GM23338 (cell line): ENCODE measurements around the gene PHF1. TPM values are rescaled to one million over a fixed set of nuclear protein-coding genes. Genes with fewer than 3 reads are reported as not detected.

ENCODE experiments used
- ATAC-seq: fragments of 200-7000 bp; cut with Tn5 transposase; 3 replicates; pipeline ENCODE4 v1.9.1; 2020
- DNase-seq: peaks from one replicate; pipeline ENCODE4 v3.0.0-alpha.2; 2015; ENCODE audit warnings: low spot score
- H2AFZ ChIP-seq: fragments of 200-600 bp; sonication (generic); 2 replicates; pipeline ENCODE4 v1.8.0; 2016; ENCODE audit warnings: antibody characterized with exemption, mild to moderate bottlenecking, moderate library complexity
- H3F3A ChIP-seq: fragments of 200-600 bp; sonication (generic); replicated peaks from 2 replicates; pipeline ENCODE4 v1.8.0; 2017; ENCODE audit warnings: antibody characterized with exemption, mixed run types, low read depth
- H3K27ac ChIP-seq: fragments of 200-600 bp; sonication (generic); 2 replicates; pipeline ENCODE4 v1.6.1; 2016; ENCODE audit warnings: low read depth
- H3K27me3 ChIP-seq: fragments of 200-600 bp; sonication (generic); 2 replicates; pipeline ENCODE4 v1.8.0; 2016; ENCODE audit warnings: mild to moderate bottlenecking, mixed run types, moderate library complexity; ENCODE audit not compliant: insufficient read depth
- H3K36me3 ChIP-seq: fragments of 200-600 bp; sonication (generic); 2 replicates; pipeline ENCODE4 v1.8.0; 2016; ENCODE audit warnings: mild to moderate bottlenecking; ENCODE audit not compliant: insufficient read depth
- H3K4me1 ChIP-seq: fragments of 200-600 bp; sonication (generic); 2 replicates; pipeline ENCODE4 v1.8.0; 2016; ENCODE audit warnings: mild to moderate bottlenecking, moderate library complexity; ENCODE audit not compliant: insufficient read depth
- H3K4me2 ChIP-seq: fragments of 200-600 bp; sonication (generic); 2 replicates; pipeline ENCODE4 v1.7.1; 2017; ENCODE audit warnings: mixed run types
- H3K4me3 ChIP-seq: fragments of 200-600 bp; sonication (generic); 2 replicates; pipeline ENCODE4 v1.6.1; 2016; ENCODE audit warnings: mixed run types
- H3K79me2 ChIP-seq: fragments of 200-600 bp; sonication (generic); replicated peaks from 2 replicates; pipeline ENCODE4 v1.8.0; 2017; ENCODE audit warnings: mild to moderate bottlenecking; ENCODE audit not compliant: insufficient read depth
- H3K9me2 ChIP-seq: fragments of 200-600 bp; sonication (generic); 2 replicates; pipeline ENCODE4 v1.8.0; 2017; ENCODE audit not compliant: insufficient read depth
- H4K20me1 ChIP-seq: fragments of 200-600 bp; sonication (generic); replicated peaks from 2 replicates; pipeline ENCODE4 v1.8.0; 2017; ENCODE audit warnings: mild to moderate bottlenecking; ENCODE audit not compliant: insufficient read depth
- H3K27ac Mint-ChIP-seq: 2 replicates; pipeline ENCODE4 v1.8.0; 2020; ENCODE audit warnings: inconsistent platforms, mild to moderate bottlenecking, moderate library complexity, mixed read lengths
- H3K27me3 Mint-ChIP-seq: 3 replicates; pipeline ENCODE4 v1.8.0; 2022; ENCODE audit warnings: low read depth, mild to moderate bottlenecking, moderate library complexity, mixed read lengths, inconsistent platforms; ENCODE audit not compliant: insufficient read depth, poor library complexity
- H3K36me3 Mint-ChIP-seq: 3 replicates; pipeline ENCODE4 v1.8.0; 2021; ENCODE audit warnings: low read depth, mild to moderate bottlenecking, inconsistent platforms, moderate library complexity, mixed read lengths
- H3K4me1 Mint-ChIP-seq: 3 replicates; pipeline ENCODE4 v1.8.0; 2020; ENCODE audit warnings: mild to moderate bottlenecking, inconsistent platforms, mixed read lengths
- H3K4me3 Mint-ChIP-seq: 3 replicates; pipeline ENCODE4 v1.8.0; 2021; ENCODE audit warnings: moderate library complexity, mild to moderate bottlenecking, inconsistent platforms, mixed read lengths
- H3K9me3 Mint-ChIP-seq: 3 replicates; pipeline ENCODE4 v1.8.0; 2020; ENCODE audit warnings: moderate library complexity, mild to moderate bottlenecking, inconsistent platforms, mixed read lengths
- NANOG ChIP-seq: IDR thresholded peaks from 2 replicates; pipeline ENCODE4 v1.6.1; 2016; ENCODE audit warnings: antibody characterized with exemption, borderline replicate concordance
- POLR2AphosphoS5 ChIP-seq: IDR thresholded peaks from 2 replicates; pipeline ENCODE4 v1.6.1; 2016; ENCODE audit warnings: antibody characterized with exemption, low read depth
- ZNF114 ChIP-seq: fragments of 250-450 bp; sonication (Bioruptor Pico); IDR thresholded peaks from 2 replicates; pipeline ENCODE4 v1.5.0; 2020; ENCODE audit warnings: mild to moderate bottlenecking, moderate library complexity
- polyA plus RNA-seq: library from polyadenylated mRNA; unstranded; fragments of >200 nt; fragmentation: Nextera tagmentation; extraction: Ambion mirVana; gene quantifications from 2 replicates; pipeline ENCODE4 v1.2.1, GENCODE V29; 2016
- total RNA-seq: library from RNA; depleted of rRNA; stranded (reverse); fragments of >200 nt; shearing (Covaris generic); gene quantifications from 2 replicates; pipeline ENCODE4 v1.2.3, GENCODE V29; 2014
- TF ChIP-seq, protein P1 (sequence below): fragments of 250-450 bp; sonication (Bioruptor Pico); IDR thresholded peaks from 2 replicates; pipeline ENCODE4 v1.5.0; 2020; ENCODE audit warnings: mild to moderate bottlenecking, moderate library complexity
- TF ChIP-seq, protein P2 (sequence below): IDR thresholded peaks from one replicate; pipeline ENCODE4 v1.6.1; 2018; ENCODE audit warnings: antibody characterized with exemption; ENCODE audit not compliant: unreplicated experiment

Gene PHF1
- total and polyA plus RNA-seq, 2 experiments from 2014 or later, result 29.4 to 46.7 TPM

DNA sequence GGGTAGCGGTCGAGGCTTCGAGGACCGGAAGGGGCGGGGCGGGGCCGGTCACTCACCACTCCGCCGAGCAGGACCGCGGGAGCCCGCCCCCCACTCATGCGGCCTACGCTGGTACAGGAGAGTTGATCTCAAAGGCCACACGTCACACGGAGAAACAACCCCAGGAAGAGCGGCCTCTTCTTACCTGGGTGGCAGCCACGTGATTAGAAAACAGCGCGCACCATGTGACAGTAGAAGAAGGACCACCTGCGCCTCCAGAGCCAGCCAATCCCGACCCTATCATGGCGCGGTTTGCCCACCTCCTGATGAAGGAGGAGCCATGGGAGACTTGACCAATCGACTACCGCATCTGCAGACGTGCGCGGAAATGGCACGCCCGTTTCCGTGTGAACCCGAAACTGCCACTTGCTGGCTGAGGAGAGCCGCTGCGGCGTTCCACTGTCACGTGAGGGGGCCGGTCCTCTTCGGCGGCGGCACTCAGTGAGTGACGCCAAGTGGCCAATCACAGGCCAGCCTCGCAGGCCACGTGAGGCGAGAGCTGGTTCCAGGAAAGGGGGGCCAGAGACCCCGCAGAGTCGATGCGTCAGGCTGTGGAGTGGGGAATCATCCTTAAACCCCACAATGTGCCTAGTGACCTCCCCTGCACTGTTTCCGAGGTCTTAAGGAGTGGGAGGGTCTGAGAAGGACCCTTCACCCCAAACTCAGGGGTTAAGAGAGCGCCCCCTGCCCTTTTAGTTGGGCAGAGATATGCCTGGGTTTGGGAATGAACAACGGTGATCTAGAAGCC lies 7.3 kb downstream of the PHF1 start, which contains the start of gene CUTA (continued):
- TF ChIP-seq, protein P1, sequence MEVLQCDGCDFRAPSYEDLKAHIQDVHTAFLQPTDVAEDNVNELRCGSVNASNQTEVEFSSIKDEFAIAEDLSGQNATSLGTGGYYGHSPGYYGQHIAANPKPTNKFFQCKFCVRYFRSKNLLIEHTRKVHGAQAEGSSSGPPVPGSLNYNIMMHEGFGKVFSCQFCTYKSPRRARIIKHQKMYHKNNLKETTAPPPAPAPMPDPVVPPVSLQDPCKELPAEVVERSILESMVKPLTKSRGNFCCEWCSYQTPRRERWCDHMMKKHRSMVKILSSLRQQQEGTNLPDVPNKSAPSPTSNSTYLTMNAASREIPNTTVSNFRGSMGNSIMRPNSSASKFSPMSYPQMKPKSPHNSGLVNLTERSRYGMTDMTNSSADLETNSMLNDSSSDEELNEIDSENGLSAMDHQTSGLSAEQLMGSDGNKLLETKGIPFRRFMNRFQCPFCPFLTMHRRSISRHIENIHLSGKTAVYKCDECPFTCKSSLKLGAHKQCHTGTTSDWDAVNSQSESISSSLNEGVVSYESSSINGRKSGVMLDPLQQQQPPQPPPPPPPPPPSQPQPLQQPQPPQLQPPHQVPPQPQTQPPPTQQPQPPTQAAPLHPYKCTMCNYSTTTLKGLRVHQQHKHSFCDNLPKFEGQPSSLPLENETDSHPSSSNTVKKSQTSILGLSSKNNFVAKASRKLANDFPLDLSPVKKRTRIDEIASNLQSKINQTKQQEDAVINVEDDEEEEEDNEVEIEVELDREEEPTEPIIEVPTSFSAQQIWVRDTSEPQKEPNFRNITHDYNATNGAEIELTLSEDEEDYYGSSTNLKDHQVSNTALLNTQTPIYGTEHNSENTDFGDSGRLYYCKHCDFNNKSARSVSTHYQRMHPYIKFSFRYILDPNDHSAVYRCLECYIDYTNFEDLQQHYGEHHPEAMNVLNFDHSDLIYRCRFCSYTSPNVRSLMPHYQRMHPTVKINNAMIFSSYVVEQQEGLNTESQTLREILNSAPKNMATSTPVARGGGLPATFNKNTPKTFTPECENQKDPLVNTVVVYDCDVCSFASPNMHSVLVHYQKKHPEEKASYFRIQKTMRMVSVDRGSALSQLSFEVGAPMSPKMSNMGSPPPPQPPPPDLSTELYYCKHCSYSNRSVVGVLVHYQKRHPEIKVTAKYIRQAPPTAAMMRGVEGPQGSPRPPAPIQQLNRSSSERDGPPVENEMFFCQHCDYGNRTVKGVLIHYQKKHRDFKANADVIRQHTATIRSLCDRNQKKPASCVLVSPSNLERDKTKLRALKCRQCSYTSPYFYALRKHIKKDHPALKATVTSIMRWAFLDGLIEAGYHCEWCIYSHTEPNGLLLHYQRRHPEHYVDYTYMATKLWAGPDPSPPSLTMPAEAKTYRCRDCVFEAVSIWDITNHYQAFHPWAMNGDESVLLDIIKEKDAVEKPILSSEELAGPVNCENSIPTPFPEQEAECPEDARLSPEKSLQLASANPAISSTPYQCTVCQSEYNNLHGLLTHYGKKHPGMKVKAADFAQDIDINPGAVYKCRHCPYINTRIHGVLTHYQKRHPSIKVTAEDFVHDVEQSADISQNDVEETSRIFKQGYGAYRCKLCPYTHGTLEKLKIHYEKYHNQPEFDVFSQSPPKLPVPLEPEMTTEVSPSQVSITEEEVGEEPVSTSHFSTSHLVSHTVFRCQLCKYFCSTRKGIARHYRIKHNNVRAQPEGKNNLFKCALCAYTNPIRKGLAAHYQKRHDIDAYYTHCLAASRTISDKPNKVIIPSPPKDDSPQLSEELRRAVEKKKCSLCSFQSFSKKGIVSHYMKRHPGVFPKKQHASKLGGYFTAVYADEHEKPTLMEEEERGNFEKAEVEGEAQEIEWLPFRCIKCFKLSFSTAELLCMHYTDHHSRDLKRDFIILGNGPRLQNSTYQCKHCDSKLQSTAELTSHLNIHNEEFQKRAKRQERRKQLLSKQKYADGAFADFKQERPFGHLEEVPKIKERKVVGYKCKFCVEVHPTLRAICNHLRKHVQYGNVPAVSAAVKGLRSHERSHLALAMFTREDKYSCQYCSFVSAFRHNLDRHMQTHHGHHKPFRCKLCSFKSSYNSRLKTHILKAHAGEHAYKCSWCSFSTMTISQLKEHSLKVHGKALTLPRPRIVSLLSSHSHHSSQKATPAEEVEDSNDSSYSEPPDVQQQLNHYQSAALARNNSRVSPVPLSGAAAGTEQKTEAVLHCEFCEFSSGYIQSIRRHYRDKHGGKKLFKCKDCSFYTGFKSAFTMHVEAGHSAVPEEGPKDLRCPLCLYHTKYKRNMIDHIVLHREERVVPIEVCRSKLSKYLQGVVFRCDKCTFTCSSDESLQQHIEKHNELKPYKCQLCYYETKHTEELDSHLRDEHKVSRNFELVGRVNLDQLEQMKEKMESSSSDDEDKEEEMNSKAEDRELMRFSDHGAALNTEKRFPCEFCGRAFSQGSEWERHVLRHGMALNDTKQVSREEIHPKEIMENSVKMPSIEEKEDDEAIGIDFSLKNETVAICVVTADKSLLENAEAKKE (CRISPR knock-in tag), result no peak
- TF ChIP-seq POLR2AphosphoS5 (peak; percentile 85), ZNF114 (CRISPR knock-in tag) (no peak), NANOG (0 out of 2 replicates have a peak, but pooled peaks have one; percentile 13)

DNA sequence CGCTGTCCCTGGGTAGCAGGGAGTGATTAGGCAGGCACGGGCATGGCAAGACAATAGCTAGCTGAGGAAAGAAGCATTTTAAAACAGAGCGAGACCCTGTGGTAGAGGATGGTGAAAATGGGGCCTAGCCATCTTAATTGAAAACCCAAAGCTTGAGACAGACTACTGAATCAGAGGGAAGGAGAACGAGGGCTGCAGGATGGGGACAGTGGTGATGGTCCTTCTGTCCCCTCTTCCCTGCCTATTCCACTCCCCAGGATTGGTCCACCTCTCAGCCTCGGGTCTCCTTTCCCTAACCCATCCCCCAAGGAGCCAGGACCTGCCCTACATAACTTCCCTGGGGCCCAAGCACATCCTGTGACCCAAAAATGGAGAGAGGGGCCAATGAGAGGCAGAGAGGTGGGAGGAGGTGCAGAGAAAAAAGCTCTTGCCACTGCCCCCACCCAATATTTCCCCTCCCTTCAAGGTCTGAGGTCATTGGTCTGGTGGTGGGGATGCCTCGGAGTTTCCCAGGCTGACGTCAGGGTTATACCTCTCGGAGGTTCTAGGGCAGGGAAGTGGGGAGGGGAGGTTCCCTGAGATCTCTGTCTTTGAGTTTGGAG lies 8.0 kb downstream of the PHF1 start:
- Histone ChIP-seq H3K27ac (peak overlapping the region; percentile 98), H3K4me2 (peak overlapping the region; percentile 78), H3K36me3 (peaks cover 9% of the 10 kb centered on the region; the same call in 1 of the 2 replicates), H3K4me1 (peaks cover 40% of the 10 kb centered on the region), H3F3A (peaks cover 18% of the 10 kb centered on the region), H3K9me2 (no peaks in the 10 kb centered on the region), H3K79me2 (peaks cover 57% of the 10 kb centered on the region), H4K20me1 (peaks cover 20% of the 10 kb centered on the region), H2AFZ (no peak overlapping the region), H3K4me3 (peak overlapping the region; percentile 98), H3K27me3 (no peaks in the 10 kb centered on the region)
- H3K27ac Mint-ChIP-seq, result peak overlapping the region; percentile 98
- peak overlapping the region; percentile 99 for H3K4me3 Mint-ChIP-seq
- DNase-seq, result peak; percentile 56
- no peaks in the 10 kb centered on the region for H3K9me3 Mint-ChIP-seq
- peaks cover 29% of the 10 kb centered on the region for H3K27me3 Mint-ChIP-seq
- ATAC-seq, result peak; percentile 0; the same call in 2 of the 3 replicates
- H3K4me1 Mint-ChIP-seq, result peaks cover 76% of the 10 kb centered on the region
- H3K36me3 Mint-ChIP-seq, result peaks cover 52% of the 10 kb centered on the region
- TF ChIP-seq, protein P2, sequence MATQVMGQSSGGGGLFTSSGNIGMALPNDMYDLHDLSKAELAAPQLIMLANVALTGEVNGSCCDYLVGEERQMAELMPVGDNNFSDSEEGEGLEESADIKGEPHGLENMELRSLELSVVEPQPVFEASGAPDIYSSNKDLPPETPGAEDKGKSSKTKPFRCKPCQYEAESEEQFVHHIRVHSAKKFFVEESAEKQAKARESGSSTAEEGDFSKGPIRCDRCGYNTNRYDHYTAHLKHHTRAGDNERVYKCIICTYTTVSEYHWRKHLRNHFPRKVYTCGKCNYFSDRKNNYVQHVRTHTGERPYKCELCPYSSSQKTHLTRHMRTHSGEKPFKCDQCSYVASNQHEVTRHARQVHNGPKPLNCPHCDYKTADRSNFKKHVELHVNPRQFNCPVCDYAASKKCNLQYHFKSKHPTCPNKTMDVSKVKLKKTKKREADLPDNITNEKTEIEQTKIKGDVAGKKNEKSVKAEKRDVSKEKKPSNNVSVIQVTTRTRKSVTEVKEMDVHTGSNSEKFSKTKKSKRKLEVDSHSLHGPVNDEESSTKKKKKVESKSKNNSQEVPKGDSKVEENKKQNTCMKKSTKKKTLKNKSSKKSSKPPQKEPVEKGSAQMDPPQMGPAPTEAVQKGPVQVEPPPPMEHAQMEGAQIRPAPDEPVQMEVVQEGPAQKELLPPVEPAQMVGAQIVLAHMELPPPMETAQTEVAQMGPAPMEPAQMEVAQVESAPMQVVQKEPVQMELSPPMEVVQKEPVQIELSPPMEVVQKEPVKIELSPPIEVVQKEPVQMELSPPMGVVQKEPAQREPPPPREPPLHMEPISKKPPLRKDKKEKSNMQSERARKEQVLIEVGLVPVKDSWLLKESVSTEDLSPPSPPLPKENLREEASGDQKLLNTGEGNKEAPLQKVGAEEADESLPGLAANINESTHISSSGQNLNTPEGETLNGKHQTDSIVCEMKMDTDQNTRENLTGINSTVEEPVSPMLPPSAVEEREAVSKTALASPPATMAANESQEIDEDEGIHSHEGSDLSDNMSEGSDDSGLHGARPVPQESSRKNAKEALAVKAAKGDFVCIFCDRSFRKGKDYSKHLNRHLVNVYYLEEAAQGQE, result no peak
- no peak for TF ChIP-seq ZNF114 (CRISPR knock-in tag)
